ENCODE measurements around the gene AP1AR.
A peak's percentile ranks its signal among the peaks of the same experiment; 100 is the strongest.

Gene AP1AR

DNA sequence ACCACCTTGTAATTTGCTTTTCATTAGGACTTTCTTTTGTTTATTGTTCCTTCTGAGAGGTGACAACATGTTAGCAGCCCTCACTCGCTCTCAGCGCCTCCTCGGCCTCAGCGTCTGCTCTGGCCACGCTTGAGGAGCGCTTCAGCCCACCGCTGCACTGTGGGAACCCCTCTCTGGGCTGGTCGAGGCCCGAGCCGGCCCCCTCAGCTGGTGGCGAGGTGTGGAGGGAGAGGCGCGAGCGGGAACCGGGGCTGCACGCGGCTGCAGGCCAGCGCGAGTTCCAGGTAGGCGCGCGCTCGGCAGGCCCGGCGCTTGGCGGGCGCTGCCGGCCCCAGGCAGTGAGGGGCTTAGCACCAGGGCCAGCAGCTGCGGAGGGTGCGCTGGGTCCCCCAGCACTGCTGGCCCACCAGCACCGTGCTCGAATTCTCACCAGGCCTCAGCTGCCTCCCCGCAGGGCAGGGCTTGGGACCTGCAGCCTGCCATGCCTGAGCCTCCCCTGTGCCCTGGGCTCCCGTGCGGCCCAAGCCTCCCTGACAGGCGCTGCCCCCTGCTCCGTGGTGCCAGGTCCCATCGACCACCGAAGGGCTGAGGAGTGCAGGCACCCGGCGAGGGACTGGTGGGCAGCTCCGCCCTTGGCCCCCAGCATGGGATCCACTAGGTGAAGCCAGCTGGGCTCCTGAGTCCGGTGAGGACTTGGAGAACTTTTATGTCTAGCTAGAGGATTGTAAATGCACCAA, 9.2 kb upstream of the AP1AR start:
- no peak for DNase-seq (ENCODE audit: low read depth, low spot score)

DNA sequence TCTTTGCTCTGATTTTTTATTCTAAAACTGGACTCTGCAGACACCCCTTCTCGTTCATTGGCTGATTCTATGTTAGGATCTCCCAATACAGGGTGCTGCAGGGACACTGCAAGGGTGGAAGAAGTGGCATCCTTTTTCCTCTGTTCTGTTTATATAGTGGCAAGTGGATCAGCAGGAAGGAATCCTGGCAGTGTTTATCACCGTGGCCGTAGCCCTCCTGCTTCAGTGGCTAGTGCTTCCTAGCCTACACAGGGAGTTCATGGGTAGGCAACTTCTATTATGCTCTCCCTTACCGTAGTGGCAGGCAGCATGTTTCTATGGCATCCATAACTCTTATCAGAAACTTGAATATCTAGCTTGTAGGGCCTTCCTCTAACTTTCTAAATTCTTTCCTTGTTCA, 6.4 kb upstream of the AP1AR start:
- DNase-seq (ENCODE audit: low read depth, low spot score): no peak

DNA sequence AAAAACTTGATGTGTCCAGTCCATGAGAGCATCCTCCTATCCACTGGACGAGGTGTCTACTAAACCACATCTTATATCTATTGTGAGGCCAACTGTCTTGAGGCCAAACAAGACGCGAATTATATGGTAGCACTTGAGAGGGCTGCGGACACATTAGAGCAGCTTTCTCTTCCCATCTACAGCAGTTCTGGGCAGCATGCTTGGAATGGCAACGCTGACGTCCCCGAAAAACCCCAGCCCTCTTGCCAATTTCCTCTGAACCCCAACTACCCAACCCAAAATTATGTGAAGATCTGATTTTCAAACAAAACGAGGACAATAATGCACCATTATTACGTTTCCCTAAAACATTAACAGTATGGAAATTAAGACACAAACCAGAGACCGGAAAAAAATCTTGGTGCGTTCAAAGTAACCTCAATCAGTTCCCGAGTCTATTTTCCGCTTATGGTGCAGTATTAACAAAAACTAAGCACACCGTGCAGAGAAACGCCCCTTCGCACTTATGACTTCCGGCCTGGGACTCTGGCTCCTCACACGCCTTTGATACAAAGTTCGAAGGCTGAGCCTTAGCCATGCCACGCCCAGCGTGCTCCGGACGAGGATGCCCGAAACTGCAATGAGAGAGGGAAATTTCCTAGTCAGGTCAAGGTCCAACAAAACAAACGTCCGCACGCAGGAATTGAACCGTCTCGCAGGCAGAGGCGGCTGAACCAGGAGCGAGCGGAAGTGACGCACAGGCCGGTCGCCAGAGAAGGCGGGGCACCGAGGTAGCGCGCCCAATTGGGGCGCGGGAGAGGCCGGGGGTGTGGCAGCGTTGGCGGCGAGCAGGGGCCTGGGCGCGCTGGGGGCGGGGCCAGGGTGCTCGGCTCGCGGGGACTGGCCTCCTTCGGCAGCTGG, 458 bp upstream of the AP1AR start:
- DNase-seq (ENCODE audit: low read depth, low spot score): peak; percentile 77

- DNase-seq (ENCODE audit: low read depth, low spot score): no peak
Measured at GRCh38 chr4:112234952-112235609, 3.5 kb downstream of the AP1AR start.

DNA sequence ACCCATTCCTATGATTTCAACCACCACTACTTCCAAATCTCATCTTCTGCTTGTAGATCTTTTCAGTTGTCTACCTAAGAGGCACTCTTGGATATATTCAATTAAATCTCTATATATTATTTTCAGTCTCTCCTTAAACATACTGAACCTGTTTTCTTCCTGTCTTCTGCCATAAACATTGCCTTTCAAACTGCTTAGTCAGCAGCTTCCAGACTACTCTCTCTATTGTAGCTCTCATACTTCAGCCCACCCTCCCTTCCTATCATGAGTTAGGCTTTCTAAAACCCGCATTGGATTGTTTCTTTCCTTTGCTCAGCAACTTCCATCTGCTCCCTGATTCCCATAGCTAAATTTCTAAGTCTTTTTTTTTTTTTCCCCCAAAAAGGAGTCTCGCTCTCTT, 4.5 kb downstream of the AP1AR start:
- DNase-seq (ENCODE audit: low read depth, low spot score): no peak

DNA sequence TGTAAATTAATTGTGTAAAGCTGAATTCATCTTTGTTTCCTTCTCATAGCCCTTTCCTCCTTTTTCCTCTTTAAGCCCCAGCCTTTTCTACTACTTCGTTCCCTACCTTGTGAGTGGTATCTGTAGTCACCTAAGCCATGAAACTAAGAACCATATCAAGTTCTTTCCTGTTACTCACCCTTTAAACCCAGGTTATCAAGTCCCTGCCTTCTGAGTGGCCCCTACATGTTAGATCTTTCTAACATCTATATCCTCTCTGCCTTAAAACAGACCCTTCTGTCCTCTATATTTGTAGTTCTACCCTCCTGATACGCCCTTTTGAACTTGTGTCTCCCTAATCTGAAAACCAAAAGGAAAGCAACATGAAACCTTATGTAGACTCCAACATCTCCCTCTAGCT, 7.2 kb downstream of the AP1AR start:
- no peak for DNase-seq (ENCODE audit: low read depth, low spot score)

GRCh38 chr4:112245383-112245782, 13.8 kb downstream of the AP1AR start:
- DNase-seq (ENCODE audit: low read depth, low spot score): no peak

- no peak for DNase-seq (ENCODE audit: low read depth, low spot score)
Measured at GRCh38 chr4:112247021-112247420, 15.4 kb downstream of the AP1AR start.

DNA sequence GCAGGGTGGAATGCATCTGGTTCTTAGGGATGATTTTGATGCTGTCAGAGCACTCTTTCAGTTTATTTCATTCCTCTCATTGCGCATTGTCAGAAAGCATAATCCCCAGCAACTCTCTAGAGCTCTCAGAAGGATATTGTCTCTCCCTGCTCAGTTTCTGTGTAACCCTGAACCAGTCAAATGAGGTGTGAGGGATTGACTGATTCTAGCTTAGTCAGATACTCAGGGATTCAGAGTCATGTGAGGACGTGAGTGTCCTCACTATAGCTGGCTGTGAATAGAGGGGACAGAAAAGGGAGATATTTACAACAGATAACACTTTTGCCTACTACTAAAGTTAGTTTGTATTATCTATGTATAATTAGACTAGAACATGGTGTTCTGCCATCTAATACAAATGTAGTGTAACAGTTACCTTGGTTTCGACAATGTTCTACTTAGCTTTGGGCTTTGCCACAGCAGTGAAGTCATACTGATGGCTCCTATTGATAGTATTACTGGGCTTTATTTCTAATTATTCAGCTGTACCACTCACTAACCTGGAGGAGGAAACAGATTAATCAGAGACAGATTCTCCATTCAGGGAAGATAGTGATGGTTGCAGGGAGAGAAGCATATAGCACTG, 19.5 kb downstream of the AP1AR start:
- no peak for DNase-seq (ENCODE audit: low read depth, low spot score)

- no peak for DNase-seq (ENCODE audit: low read depth, low spot score)
Measured at GRCh38 chr4:112252234-112252633, 20.6 kb downstream of the AP1AR start.

DNA sequence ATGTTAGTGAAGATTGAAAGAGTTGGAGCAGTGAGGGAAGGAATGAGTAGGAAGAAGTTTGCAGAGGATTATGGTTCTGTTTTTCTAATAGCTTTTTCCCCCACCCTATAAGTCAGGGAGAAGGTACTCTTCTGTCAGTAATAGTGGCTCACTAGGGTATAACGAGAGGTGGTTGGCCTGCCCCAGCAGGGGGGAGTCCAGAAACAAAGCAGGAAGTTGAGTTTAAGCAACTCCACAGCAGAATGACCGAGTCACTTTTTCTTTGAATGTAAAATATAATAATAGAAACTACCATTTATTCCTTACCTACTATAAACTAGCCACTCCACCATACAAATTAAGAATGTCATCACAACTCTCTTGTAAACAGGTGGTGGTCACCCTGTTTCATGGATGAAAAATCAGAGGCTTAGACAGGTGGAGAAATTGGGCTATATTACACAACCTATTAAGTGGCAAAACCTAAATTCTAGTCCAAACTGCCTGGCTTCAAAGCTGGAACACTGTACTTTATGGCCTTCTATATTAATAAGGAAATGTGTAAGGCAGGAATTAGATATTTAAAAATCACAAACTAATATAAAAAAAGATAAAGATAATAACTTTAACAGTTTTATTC, 21.9 kb downstream of the AP1AR start:
- DNase-seq (ENCODE audit: low read depth, low spot score): no peak

DNA sequence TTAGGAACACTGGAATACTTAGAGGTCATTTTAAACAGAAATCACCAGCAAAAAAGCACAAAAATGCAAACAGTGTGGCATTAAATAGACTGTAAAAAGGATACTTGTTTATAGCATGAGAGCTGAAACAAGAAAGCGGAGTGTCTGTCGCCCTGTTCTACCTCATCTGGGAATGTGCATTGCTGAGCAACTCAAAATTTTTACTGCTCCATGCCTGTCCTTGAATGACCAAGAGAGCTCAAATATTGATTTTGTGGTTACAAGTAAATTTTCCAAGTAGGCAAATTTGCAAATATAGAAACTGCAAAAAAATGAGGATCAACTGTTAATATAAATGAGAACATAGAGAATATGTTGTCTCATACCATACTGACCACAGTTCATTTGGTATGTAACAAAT, 25.5 kb downstream of the AP1AR start:
- no peak for DNase-seq (ENCODE audit: low read depth, low spot score)

DNA sequence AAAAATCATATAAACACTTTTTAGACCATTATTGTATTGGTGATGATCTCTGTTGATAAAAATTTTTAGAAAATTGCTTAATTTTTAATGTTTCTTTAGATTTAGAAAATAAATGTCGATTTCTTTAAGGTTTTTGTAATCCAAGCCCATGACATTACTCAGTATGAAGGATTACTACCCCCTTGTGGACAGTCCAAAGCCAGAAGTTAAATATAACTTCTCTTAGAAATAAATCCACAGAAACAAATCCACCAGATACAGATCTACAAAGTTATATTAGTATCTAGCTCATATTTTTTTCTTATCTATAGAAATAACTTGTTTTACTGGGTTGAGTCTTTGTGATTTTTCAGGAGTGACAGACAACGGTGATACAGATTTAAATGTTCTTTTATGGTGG, 35.2 kb downstream of the AP1AR start:
- no peak for DNase-seq (ENCODE audit: low read depth, low spot score)

GRCh38 chr4:112270051-112270450, 38.5 kb downstream of the AP1AR start:
- no peak for DNase-seq (ENCODE audit: low read depth, low spot score)

GRCh38 chr4:112270640-112271421, 39.2 kb downstream of the AP1AR start:
- no peak for DNase-seq (ENCODE audit: low read depth, low spot score)

DNA sequence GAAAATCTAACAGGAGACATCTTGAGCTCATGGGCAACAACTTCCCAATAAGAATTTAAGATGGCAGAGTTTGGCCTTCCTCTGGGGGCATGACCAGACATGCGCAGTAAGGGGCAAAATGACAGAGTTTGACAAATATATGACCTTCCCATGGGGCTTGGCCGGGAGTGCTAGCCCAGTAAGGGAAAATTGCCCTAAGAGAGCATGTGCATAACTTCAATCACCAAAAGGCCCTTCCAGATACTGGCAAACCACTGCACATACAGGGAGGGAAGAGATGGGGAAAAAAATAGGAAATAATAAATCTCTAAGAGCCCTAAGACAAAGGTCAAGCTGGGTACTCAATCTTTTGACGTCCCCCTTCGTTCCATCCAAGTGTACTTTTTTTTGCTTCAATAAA, 40.7 kb downstream of the AP1AR start:
- no peak for DNase-seq (ENCODE audit: low read depth, low spot score)

DNA sequence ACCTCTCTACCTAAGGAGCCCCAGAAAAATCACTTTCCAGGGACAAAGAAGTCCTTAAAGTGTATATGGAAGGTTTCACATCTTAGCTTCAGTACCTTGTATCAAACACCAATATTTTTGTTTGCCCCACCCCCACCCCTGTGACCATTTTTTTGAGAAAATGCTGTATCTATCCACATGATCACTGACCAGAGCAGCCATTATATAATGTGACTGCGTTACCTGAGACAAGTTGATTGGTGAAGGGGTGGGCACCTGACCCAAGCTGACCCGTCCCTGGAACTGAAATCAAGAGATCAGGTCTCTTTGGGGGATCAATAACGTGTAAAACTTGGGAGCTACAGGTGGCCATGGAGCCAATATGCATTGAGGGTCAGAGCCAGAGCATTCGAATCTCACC, 43.4 kb downstream of the AP1AR start:
- no peak for DNase-seq (ENCODE audit: low read depth, low spot score)

- no peak for DNase-seq (ENCODE audit: low read depth, low spot score)
Measured at GRCh38 chr4:112276113-112276512, 44.5 kb downstream of the AP1AR start.

- no peak for DNase-seq (ENCODE audit: low read depth, low spot score)
Measured at GRCh38 chr4:112277220-112277619, 45.6 kb downstream of the AP1AR start.

GRCh38 chr4:112277705-112278448, 46.3 kb downstream of the AP1AR start:
- no peak for DNase-seq (ENCODE audit: low read depth, low spot score)
